ENCODE measurements around the gene LIN52.

LIN52 gene

DNA sequence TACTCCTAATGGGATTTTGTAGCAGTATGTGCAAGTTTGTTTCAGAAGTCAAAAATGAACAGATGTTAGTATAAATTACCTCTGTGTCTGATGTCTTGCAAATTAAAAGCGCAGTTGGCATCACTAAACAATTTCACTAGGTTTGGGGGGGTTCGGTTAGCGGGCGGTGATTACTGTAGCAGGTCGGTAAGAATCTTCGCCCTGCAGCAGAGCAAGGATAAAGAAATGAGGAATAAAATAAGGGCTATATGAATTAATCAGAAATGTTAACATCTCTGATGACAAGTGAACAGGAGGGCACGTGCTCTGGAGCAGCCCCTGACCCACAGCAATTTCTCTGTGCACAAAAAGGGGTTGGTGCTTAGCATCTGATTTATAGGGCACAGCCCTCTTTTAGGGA lies 110.9 kb downstream of the LIN52 start:
- Histone ChIP-seq H3K9ac (ENCODE audit: low read length) (no peak overlapping the region), H3K9me3 (ENCODE audit: low read length) (no peaks in the 10 kb centered on the region), H3K4me3 (ENCODE audit: low read depth in 1 of 2, low read length in 2 of 2) (no peak overlapping the region), H3K27me3 (ENCODE audit: control insufficient read depth in 1 of 2, insufficient read depth in 2 of 2, low read length in 2 of 2) (no peaks in the 10 kb centered on the region), H3K36me3 (ENCODE audit: insufficient read depth, low read length) (peaks cover 11% of the 10 kb centered on the region), H3K4me1 (ENCODE audit: insufficient read depth, low read length) (no peaks in the 10 kb centered on the region), H3K27ac (ENCODE audit: low read depth, low read length) (no peak overlapping the region)

DNA sequence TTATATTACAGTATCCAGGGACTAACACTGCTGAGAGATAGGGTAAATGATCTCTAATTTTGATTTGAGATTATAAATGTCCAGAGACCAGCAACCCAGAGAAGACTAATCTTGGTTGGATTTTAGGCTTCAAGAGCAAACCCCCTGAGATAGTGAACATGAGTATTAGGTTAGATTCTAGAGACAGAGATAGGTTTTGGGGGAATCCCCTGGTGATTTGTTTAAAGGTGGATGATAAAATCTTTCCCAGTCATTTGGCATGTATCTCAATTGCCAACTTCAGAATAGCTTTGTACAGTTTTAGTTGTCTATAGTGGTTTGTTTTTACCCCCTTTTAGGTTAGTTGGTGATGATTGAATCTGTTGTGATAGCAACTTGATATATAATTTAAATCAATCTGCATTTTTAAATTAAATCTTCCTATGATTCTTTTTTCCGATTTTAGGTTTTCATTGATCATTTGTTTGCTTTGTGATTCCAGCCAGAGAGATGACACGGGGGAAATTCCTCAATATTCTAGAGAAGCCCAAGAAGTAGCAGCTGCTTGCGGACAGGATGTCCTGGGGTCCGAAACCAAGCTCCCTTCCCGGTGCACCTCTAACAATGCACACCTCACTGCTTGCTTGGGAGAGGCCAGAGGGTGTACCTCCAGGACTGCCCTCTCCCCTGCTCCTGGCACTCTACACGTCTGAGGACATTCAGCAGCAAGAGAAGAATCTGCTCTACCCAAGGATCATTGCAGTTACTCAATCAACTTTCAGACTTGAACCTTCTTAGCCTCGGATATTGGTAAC lies 113.9 kb downstream of the LIN52 start:
- Histone ChIP-seq H3K27me3 (ENCODE audit: control insufficient read depth in 1 of 2, insufficient read depth in 2 of 2, low read length in 2 of 2) (no peaks in the 10 kb centered on the region), H3K9ac (ENCODE audit: low read length) (no peak overlapping the region), H3K36me3 (ENCODE audit: insufficient read depth, low read length) (peaks cover 17% of the 10 kb centered on the region), H3K4me1 (ENCODE audit: insufficient read depth, low read length) (no peaks in the 10 kb centered on the region), H3K27ac (ENCODE audit: low read depth, low read length) (no peak overlapping the region), H3K9me3 (ENCODE audit: low read length) (no peaks in the 10 kb centered on the region), H3K4me3 (ENCODE audit: low read depth in 1 of 2, low read length in 2 of 2) (no peak overlapping the region)

DNA sequence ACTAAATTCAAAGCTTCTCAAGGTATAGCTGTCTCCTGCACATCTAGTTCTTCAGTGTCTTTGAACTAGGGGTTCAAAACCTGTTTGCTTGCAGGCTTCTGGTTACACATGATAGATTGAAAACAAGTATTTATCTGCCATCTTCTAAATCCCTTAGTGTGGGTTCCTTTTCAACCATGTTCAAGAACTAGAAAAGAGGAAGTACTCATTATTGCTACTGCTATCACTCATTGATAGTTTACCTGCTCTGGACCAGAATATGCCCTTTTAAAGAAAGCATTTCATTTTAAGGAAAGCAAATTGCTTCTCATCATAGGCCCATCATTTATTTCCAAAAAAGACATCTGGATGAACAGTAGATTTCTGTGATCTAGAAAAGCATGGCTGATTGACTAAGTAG lies 117.4 kb downstream of the LIN52 start:
- H3K27me3 ChIP-seq (ENCODE audit: control insufficient read depth in 1 of 2, insufficient read depth in 2 of 2, low read length in 2 of 2) = no peaks in the 10 kb centered on the region
- H3K36me3 ChIP-seq (ENCODE audit: insufficient read depth, low read length) = peaks cover 17% of the 10 kb centered on the region

DNA sequence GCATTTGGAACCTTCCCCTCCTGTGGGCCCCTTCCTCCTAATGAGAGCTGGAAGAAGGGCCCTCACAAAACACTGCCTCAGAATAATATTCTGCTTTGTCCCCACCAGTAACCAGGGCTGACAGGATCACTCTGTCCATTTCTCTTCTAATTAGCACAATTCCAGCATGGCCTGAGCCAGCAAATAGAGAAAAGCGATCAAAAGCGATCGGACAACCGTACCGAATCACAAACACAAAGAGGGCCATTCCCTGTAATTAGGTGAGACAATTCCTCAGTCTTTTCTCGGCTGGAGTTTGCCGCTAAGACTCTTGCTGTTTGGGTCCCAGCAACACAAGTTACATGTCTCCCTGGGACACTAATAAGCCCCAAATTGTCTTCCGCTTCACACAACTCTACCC lies 118.9 kb downstream of the LIN52 start:
- H3K36me3 ChIP-seq (ENCODE audit: insufficient read depth, low read length) = peaks cover 17% of the 10 kb centered on the region
- H3K27ac ChIP-seq (ENCODE audit: low read depth, low read length) = no peak overlapping the region
- H3K9ac ChIP-seq (ENCODE audit: low read length) = no peak overlapping the region
- H3K9me3 ChIP-seq (ENCODE audit: low read length) = no peaks in the 10 kb centered on the region
- no peak overlapping the region for H3K4me3 ChIP-seq (ENCODE audit: low read depth in 1 of 2, low read length in 2 of 2)
- no peaks in the 10 kb centered on the region for H3K4me1 ChIP-seq (ENCODE audit: insufficient read depth, low read length)
- H3K27me3 ChIP-seq (ENCODE audit: control insufficient read depth in 1 of 2, insufficient read depth in 2 of 2, low read length in 2 of 2) = no peaks in the 10 kb centered on the region

More for the DNA sequence above, 117.4 kb downstream of the LIN52 start:
- no peaks in the 10 kb centered on the region for H3K9me3 ChIP-seq (ENCODE audit: low read length)
- H3K27ac ChIP-seq (ENCODE audit: low read depth, low read length) = no peak overlapping the region
- no peaks in the 10 kb centered on the region for H3K4me1 ChIP-seq (ENCODE audit: insufficient read depth, low read length)
- no peak overlapping the region for H3K4me3 ChIP-seq (ENCODE audit: low read depth in 1 of 2, low read length in 2 of 2)
- H3K9ac ChIP-seq (ENCODE audit: low read length) = no peak overlapping the region

DNA sequence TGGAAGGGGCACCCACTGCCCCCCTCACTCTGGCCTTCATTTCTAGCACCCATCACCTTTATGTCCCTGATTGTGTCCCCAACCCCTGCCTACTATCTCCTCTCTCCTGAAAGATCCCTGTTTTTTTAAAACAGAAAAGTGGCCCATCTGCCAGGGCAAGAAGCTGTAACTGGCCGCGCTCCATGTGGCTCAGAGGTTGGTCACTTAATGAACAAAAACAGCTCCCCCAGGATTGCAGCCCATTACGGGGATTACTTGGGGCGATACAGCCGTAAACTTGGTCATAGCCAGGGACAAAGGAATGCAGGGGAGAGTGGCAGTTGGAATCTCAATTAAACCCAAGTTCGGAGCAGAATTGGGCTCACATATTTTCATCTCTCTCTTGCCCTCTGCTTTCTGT lies 119.7 kb downstream of the LIN52 start:
- H3K9ac ChIP-seq (ENCODE audit: low read length) = no peak overlapping the region

DNA sequence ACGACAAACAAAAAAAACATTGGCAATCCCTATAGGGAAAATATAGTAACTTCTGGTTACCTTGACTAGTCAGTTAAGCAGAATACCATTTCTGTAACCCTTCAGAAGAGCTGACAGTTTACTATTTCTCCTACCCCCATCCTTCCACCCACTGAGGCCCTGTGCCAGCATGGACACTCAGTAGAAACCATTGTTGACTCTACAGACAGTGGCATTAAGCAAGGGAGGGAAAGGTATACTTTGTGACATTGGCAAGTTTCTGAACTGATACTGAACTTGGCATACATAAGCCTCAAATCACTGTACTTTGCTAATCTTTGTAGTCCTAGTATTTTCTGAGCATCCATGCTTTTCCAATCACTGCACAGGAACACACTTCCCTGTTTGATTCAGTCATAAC lies 121.1 kb downstream of the LIN52 start:
- Histone ChIP-seq H3K4me3 (ENCODE audit: low read depth in 1 of 2, low read length in 2 of 2) (no peak overlapping the region), H3K27ac (ENCODE audit: low read depth, low read length) (no peak overlapping the region), H3K9ac (ENCODE audit: low read length) (no peak overlapping the region), H3K36me3 (ENCODE audit: insufficient read depth, low read length) (peaks cover 7% of the 10 kb centered on the region), H3K27me3 (ENCODE audit: control insufficient read depth in 1 of 2, insufficient read depth in 2 of 2, low read length in 2 of 2) (no peaks in the 10 kb centered on the region), H3K4me1 (ENCODE audit: insufficient read depth, low read length) (no peaks in the 10 kb centered on the region), H3K9me3 (ENCODE audit: low read length) (no peaks in the 10 kb centered on the region)

More for the DNA sequence above, 119.7 kb downstream of the LIN52 start:
- H3K27me3 ChIP-seq (ENCODE audit: control insufficient read depth in 1 of 2, insufficient read depth in 2 of 2, low read length in 2 of 2) = no peaks in the 10 kb centered on the region
- H3K4me3 ChIP-seq (ENCODE audit: low read depth in 1 of 2, low read length in 2 of 2) = no peak overlapping the region
- H3K4me1 ChIP-seq (ENCODE audit: insufficient read depth, low read length) = no peaks in the 10 kb centered on the region
- H3K9me3 ChIP-seq (ENCODE audit: low read length) = no peaks in the 10 kb centered on the region
- no peak overlapping the region for H3K27ac ChIP-seq (ENCODE audit: low read depth, low read length)
- H3K36me3 ChIP-seq (ENCODE audit: insufficient read depth, low read length) = peaks cover 10% of the 10 kb centered on the region

DNA sequence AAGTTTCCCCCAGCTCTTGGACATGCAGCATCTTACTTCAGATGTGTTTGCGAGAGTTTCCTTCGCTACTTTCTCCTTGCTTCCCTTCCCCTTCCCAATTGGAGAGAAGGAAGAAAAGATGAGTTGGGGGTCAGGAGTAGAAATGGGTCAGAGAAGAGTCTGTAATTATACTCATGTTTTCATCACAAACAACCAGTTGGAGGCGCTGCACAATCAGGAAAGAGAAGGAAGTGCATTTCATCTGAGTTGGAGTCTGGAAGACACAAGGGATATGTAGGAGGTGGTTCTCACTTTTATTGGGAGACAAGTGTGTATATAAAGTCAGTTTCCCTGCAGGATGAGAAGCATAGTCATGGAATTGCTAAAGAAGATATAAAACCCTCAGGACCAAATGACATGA lies 123.2 kb downstream of the LIN52 start:
- no peak overlapping the region for H3K9ac ChIP-seq (ENCODE audit: low read length)
- H3K4me1 ChIP-seq (ENCODE audit: insufficient read depth, low read length) = no peaks in the 10 kb centered on the region
- no peak overlapping the region for H3K4me3 ChIP-seq (ENCODE audit: low read depth in 1 of 2, low read length in 2 of 2)
- H3K27me3 ChIP-seq (ENCODE audit: control insufficient read depth in 1 of 2, insufficient read depth in 2 of 2, low read length in 2 of 2) = no peaks in the 10 kb centered on the region
- no peaks in the 10 kb centered on the region for H3K9me3 ChIP-seq (ENCODE audit: low read length)
- peaks cover 5% of the 10 kb centered on the region for H3K36me3 ChIP-seq (ENCODE audit: insufficient read depth, low read length)
- no peak overlapping the region for H3K27ac ChIP-seq (ENCODE audit: low read depth, low read length)

DNA sequence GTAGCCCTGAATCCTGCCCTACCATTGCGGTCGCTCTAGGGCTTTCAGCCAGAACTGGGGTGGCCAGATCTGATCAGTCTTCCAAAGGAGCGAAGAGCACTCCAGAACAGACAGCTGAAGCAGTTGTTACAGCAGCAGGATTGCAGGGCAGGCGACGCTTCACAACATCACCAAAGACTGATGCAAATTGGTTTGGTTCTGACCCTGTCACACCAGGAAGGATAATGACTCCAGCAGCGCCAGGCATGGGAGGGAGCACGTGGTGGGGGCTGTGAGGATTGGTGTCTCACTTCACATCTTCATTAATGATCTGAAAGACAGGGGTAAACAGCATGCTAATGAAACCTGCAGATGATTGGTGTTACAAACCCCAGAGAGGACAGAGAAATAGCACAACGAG lies 123.9 kb downstream of the LIN52 start:
- H3K9me3 ChIP-seq (ENCODE audit: low read length) = no peaks in the 10 kb centered on the region
- H3K9ac ChIP-seq (ENCODE audit: low read length) = no peak overlapping the region
- H3K27ac ChIP-seq (ENCODE audit: low read depth, low read length) = no peak overlapping the region
- no peaks in the 10 kb centered on the region for H3K27me3 ChIP-seq (ENCODE audit: control insufficient read depth in 1 of 2, insufficient read depth in 2 of 2, low read length in 2 of 2)
- no peaks in the 10 kb centered on the region for H3K4me1 ChIP-seq (ENCODE audit: insufficient read depth, low read length)
- H3K36me3 ChIP-seq (ENCODE audit: insufficient read depth, low read length) = no peaks in the 10 kb centered on the region
- no peak overlapping the region for H3K4me3 ChIP-seq (ENCODE audit: low read depth in 1 of 2, low read length in 2 of 2)

DNA sequence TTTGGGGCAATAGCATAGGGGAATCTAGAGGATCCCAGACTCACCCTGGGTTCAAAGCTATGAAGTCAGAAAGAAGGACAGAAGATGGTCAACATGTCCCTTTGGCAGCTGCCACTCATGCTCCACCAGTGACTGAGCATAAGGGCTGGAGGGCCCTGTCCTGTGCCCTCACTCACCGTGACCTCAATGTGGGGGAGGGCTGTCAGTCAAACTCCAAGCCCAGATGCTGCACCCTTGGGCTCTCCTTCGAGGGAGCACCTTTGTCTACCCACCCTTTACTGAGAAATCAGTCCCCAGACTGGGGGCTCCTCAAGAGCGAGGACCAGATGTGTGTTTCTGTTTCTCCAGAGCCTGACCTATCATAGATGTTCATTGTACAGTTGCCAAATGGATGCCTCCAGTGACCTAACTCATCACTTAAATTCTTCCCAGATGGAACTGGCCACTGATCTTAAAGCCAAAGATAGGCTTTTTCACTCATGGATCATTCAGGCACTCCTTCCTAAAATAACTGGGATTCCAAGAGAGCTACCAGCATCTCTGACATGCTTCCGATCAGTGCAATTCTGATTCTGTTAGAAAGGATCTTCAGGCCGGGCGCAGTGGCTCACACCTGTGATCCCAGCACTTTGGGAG lies 127.3 kb downstream of the LIN52 start:
- Histone ChIP-seq H3K4me1 (ENCODE audit: insufficient read depth, low read length) (no peaks in the 10 kb centered on the region), H3K27me3 (ENCODE audit: control insufficient read depth in 1 of 2, insufficient read depth in 2 of 2, low read length in 2 of 2) (peaks cover 0 to under 1% of the 10 kb centered on the region in 2 donors), H3K9me3 (ENCODE audit: low read length) (no peaks in the 10 kb centered on the region), H3K27ac (ENCODE audit: low read depth, low read length) (no peak overlapping the region), H3K4me3 (ENCODE audit: low read depth in 1 of 2, low read length in 2 of 2) (no peak overlapping the region), H3K36me3 (ENCODE audit: insufficient read depth, low read length) (no peaks in the 10 kb centered on the region), H3K9ac (ENCODE audit: low read length) (no peak overlapping the region)

DNA sequence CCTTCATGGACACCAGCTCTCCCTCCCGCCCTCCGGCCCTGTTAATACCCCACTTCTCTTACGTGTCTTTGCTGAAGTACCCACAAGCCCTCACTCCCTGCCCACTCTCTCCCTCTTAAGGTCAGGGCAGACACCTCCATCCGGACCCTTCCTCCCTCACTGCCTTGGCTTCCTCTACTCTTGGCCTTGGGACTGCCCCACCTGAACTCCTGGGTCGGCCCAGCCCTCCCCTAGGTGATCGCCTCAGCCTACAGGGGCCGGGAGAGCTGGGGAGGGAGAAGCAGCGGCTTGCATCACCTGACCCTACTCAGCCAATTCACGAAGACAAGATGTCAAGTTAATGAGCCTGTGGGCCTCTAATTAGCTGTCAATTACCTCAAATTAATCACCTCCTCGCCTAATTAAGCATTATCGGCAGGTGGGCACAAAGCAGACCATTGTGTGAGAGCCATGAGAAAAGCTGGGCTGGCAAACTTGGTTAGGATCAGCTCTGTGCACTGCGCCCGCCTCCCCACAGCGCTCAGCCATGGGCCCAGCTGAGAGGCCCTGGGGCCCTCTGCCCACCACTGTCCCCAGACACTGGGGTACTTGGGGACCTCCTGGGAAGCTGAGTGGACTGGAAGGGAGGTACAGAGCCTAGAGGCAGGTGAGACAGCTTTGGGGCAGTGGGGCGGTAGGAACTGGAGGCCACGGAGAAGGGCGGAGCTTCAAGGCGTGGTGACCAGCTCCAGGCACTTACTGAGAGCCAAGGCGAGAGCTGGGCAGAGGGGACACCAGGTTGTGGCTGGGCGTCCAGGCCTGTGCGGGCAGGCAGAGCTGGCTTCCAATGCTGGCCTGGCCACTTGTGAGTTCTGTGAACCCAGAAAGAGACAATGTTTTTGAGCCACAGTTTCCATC lies 129.4 kb downstream of the LIN52 start:
- Histone ChIP-seq H3K9me3 (ENCODE audit: low read length) (no peaks in the 10 kb centered on the region), H3K27ac (ENCODE audit: low read depth, low read length) (no peak overlapping the region), H3K4me3 (ENCODE audit: low read depth in 1 of 2, low read length in 2 of 2) (no peak overlapping the region), H3K36me3 (ENCODE audit: insufficient read depth, low read length) (no peaks in the 10 kb centered on the region), H3K27me3 (ENCODE audit: control insufficient read depth in 1 of 2, insufficient read depth in 2 of 2, low read length in 2 of 2) (peaks cover 0 to 18% of the 10 kb centered on the region in 2 donors), H3K9ac (ENCODE audit: low read length) (no peak overlapping the region), H3K4me1 (ENCODE audit: insufficient read depth, low read length) (no peaks in the 10 kb centered on the region)

DNA sequence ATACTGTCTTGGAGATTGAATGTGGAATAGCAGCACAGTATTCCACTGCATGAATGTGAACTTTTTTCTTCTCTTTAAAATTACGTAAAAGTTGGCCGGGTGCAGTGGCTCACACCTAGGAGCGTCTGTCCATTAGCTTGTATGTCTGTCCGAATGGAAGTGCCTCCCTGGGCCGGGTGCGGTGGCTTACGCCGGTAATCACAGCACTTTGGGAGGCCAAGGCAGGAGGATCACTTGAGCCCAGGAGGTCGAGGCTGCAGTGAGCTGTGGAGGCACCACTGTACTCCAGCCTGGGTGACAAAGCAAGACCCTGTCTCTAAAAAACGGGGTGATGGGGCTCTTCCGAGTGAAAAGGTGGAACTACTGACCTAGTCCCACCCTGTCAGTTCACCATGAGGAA lies 131.9 kb downstream of the LIN52 start:
- no peaks in the 10 kb centered on the region for H3K4me1 ChIP-seq (ENCODE audit: insufficient read depth, low read length)
- H3K27ac ChIP-seq (ENCODE audit: low read depth, low read length) = no peak overlapping the region
- no peak overlapping the region for H3K9ac ChIP-seq (ENCODE audit: low read length)
- peaks cover 0 to 23% of the 10 kb centered on the region in 2 donors for H3K27me3 ChIP-seq (ENCODE audit: control insufficient read depth in 1 of 2, insufficient read depth in 2 of 2, low read length in 2 of 2)
- no peaks in the 10 kb centered on the region for H3K9me3 ChIP-seq (ENCODE audit: low read length)
- no peak overlapping the region for H3K4me3 ChIP-seq (ENCODE audit: low read depth in 1 of 2, low read length in 2 of 2)
- H3K36me3 ChIP-seq (ENCODE audit: insufficient read depth, low read length) = no peaks in the 10 kb centered on the region

All from muscle layer of colon (tissue), 2 donors.